SK-N-SH treated with all-trans-retinoic acid at 6 μM for 48 hours (cell line): ENCODE results near the gene TMEM150B.

Source experiments
- ATAC-seq: fragments of 200-7000 bp; cut with Tn5 transposase; 3 replicates; pipeline ENCODE4 v1.9.1; 2020; ENCODE audit warnings: mild to moderate bottlenecking, moderate library complexity
- ARNTL ChIP-seq: fragments of 450-650 bp; formaldehyde crosslinking; IDR thresholded peaks from 2 replicates; pipeline ENCODE4 v1.5.0; 2020; ENCODE audit warnings: low read depth, mild to moderate bottlenecking, moderate library complexity, borderline replicate concordance
- BACH2 ChIP-seq: fragments of 250-450 bp; sonication (Bioruptor Pico); IDR thresholded peaks from 2 replicates; pipeline ENCODE4 v1.9.0; 2021; ENCODE audit warnings: mild to moderate bottlenecking, borderline replicate concordance
- CSDC2 ChIP-seq: fragments of 250-450 bp; sonication (Bioruptor Pico); IDR thresholded peaks from 2 replicates; pipeline ENCODE4 v1.5.0; 2020; ENCODE audit warnings: mild to moderate bottlenecking, moderate library complexity
- ESRRG ChIP-seq: fragments of 250-450 bp; sonication (Bioruptor Pico); IDR thresholded peaks from 2 replicates; pipeline ENCODE4 v1.6.1; 2021; ENCODE audit warnings: mild to moderate bottlenecking
- GLIS3 ChIP-seq: fragments of 250-450 bp; sonication (Bioruptor Pico); IDR thresholded peaks from 2 replicates; pipeline ENCODE4 v1.5.0; 2020; ENCODE audit warnings: mild to moderate bottlenecking, moderate library complexity
- ISL1 ChIP-seq: fragments of 250-450 bp; sonication (Bioruptor Pico); IDR thresholded peaks from 2 replicates; pipeline ENCODE4 v2.1.2; 2022; ENCODE audit warnings: mild to moderate bottlenecking, moderate library complexity
- OSR1 ChIP-seq: fragments of 250-450 bp; sonication (Bioruptor Pico); IDR thresholded peaks from 2 replicates; pipeline ENCODE4 v1.8.0; 2022; ENCODE audit warnings: moderate library complexity, mild to moderate bottlenecking, inconsistent platforms
- PPARA ChIP-seq: fragments of 250-450 bp; sonication (Bioruptor Pico); IDR thresholded peaks from 2 replicates; pipeline ENCODE4 v1.5.0; 2020; ENCODE audit warnings: mild to moderate bottlenecking, borderline replicate concordance
- TCF4 ChIP-seq: fragments of 250-450 bp; sonication (Bioruptor Pico); IDR thresholded peaks from 2 replicates; pipeline ENCODE4 v1.8.0; 2021; ENCODE audit warnings: mild to moderate bottlenecking, moderate library complexity, borderline replicate concordance
- TOX ChIP-seq: fragments of 250-450 bp; sonication (Bioruptor Pico); IDR thresholded peaks from 2 replicates; pipeline ENCODE4 v1.8.0; 2021; ENCODE audit warnings: mild to moderate bottlenecking, moderate library complexity, borderline replicate concordance
- ZC3H10 ChIP-seq: fragments of 250-450 bp; sonication (Bioruptor Pico); IDR thresholded peaks from 2 replicates; pipeline ENCODE4 v1.5.1; 2021; ENCODE audit warnings: mild to moderate bottlenecking, moderate library complexity
- ZFP3 ChIP-seq: fragments of 250-450 bp; sonication (Bioruptor Pico); IDR thresholded peaks from 2 replicates; pipeline ENCODE4 v1.5.0; 2020; ENCODE audit warnings: mild to moderate bottlenecking, moderate library complexity
- ZFP30 ChIP-seq: fragments of 450-650 bp; formaldehyde crosslinking; IDR thresholded peaks from 2 replicates; pipeline ENCODE4 v1.5.0; 2022; ENCODE audit warnings: mild to moderate bottlenecking, moderate library complexity
- ZNF70 ChIP-seq: fragments of 450-650 bp; formaldehyde crosslinking; IDR thresholded peaks from 2 replicates; pipeline ENCODE4 v1.5.0; 2020; ENCODE audit warnings: mild to moderate bottlenecking, moderate library complexity
- ZNF8 ChIP-seq: fragments of 450-650 bp; formaldehyde crosslinking; IDR thresholded peaks from 2 replicates; pipeline ENCODE4 v1.5.0; 2020; ENCODE audit warnings: mild to moderate bottlenecking, moderate library complexity
- TF ChIP-seq, protein P1 (sequence below): fragments of 250-450 bp; sonication (Bioruptor Pico); IDR thresholded peaks from 2 replicates; pipeline ENCODE4 v1.5.1; 2020; ENCODE audit warnings: low read depth, mild to moderate bottlenecking, moderate library complexity
- TF ChIP-seq, protein P2 (sequence below): fragments of 250-450 bp; sonication (Bioruptor Pico); IDR thresholded peaks from 2 replicates; pipeline ENCODE4 v1.8.0; 2021; ENCODE audit warnings: low read depth, mild to moderate bottlenecking, moderate library complexity, borderline replicate concordance
- TF ChIP-seq, protein P3 (sequence below): fragments of 250-450 bp; sonication (Bioruptor Pico); IDR thresholded peaks from 2 replicates; pipeline ENCODE4 v1.5.1; 2021; ENCODE audit warnings: mild to moderate bottlenecking, moderate library complexity
- TF ChIP-seq, protein P4 (sequence below): fragments of 250-450 bp; sonication (Bioruptor Pico); IDR thresholded peaks from 2 replicates; pipeline ENCODE4 v1.8.0; 2020; ENCODE audit warnings: mild to moderate bottlenecking, moderate library complexity, borderline replicate concordance
- TF ChIP-seq, protein P5 (sequence below): fragments of 250-450 bp; sonication (Bioruptor Pico); IDR thresholded peaks from 2 replicates; pipeline ENCODE4 v1.5.0; 2020; ENCODE audit warnings: mild to moderate bottlenecking, moderate library complexity

TMEM150B gene

DNA sequence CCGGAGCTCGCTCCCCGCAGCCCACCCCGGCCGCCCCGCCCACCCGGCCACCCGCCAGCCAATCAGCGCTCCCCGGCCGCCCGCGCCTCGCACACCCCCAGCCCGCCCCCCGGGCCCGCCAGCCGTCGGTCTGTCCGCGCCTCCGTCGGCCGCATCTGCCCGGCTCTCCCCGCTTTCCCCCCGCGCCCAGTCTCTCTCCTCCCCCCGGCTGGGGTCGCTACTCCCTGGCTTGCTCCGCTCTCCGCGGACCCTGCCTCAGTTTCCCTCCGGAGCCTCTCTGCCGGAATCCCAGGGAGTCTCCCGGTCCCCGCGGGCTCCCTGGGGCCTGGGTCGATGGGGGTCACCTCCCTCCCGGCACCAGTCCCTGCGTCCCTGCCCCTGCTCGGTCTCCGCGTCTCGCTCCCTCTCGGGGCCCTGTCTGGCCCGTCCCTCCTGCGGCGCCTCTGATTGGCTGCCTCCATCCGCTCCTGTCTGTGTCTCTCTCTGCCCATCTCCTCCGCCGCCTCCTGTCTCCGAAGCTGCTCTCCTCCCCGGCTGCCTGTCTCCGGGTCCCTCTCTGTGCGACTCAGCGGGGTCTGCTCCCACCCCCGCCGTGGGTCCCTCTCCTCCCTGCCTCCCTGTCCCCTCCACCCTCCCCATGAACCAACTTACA lies 44.6 kb upstream of the TMEM150B start:
- peak; percentile 90 for ATAC-seq
- no peak for TF ChIP-seq ZFP3 (CRISPR knock-in tag)

DNA sequence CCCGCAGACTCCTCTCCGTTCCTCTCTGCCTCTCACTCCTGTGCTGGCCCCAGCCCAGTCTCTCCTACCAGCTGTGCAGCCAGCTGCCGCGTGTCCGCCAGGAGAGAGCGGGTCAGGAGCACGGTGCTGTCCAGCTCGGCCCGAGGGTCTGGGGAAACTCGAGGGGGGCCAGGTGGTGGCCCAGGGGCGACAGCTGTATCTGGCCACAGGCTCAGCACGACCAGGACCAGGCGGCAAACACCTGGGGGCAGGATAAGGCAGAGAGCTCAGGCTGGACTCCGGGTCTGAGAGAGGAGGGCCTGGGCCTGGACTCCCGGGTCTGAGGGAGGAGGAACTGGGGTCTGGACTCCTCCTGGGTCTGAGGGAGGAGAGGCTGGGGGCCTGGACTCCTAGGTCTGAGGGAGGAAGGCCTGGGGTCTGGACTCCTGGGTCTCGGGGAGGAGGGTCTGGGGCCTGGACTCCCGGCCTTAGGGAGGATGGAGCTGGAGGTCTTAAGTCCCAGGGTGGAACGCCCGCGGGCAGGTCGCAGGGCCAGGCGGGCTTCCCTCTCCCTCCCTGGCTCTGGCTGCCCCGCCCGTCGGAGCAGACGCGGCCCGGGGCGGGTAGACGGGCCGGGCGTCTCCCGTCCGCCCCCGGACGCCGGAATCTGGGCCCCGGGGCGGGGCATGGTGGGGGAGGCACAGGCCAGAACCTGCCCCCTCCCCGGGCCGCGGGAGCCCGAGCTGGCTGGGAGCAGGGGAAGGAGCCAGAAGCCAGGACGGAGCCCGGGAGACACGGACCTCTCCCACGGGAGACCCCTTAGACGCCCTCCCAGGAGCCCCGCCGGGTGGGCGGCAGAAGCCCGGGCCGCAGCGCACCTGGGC lies 43.8 kb upstream of the TMEM150B start:
- ATAC-seq, result peak; percentile 32
- TF ChIP-seq ZNF70 (no peak), ESRRG (CRISPR knock-in tag) (no peak), ARNTL (no peak), ZC3H10 (CRISPR knock-in tag) (no peak), ZFP3 (CRISPR knock-in tag) (no peak), GLIS3 (CRISPR knock-in tag) (no peak), PPARA (CRISPR knock-in tag) (no peak), TCF4 (CRISPR knock-in tag) (no peak), BACH2 (CRISPR knock-in tag) (no peak)
- TF ChIP-seq, protein P1, sequence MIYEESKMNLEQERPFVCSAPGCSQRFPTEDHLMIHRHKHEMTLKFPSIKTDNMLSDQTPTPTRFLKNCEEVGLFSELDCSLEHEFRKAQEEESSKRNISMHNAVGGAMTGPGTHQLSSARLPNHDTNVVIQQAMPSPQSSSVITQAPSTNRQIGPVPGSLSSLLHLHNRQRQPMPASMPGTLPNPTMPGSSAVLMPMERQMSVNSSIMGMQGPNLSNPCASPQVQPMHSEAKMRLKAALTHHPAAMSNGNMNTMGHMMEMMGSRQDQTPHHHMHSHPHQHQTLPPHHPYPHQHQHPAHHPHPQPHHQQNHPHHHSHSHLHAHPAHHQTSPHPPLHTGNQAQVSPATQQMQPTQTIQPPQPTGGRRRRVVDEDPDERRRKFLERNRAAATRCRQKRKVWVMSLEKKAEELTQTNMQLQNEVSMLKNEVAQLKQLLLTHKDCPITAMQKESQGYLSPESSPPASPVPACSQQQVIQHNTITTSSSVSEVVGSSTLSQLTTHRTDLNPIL (CRISPR knock-in tag), result no peak
- TF ChIP-seq, protein P2, sequence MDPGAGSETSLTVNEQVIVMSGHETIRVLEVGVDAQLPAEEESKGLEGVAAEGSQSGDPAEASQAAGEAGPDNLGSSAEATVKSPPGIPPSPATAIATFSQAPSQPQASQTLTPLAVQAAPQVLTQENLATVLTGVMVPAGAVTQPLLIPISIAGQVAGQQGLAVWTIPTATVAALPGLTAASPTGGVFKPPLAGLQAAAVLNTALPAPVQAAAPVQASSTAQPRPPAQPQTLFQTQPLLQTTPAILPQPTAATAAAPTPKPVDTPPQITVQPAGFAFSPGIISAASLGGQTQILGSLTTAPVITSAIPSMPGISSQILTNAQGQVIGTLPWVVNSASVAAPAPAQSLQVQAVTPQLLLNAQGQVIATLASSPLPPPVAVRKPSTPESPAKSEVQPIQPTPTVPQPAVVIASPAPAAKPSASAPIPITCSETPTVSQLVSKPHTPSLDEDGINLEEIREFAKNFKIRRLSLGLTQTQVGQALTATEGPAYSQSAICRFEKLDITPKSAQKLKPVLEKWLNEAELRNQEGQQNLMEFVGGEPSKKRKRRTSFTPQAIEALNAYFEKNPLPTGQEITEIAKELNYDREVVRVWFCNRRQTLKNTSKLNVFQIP (CRISPR knock-in tag), result no peak
- TF ChIP-seq, protein P3, sequence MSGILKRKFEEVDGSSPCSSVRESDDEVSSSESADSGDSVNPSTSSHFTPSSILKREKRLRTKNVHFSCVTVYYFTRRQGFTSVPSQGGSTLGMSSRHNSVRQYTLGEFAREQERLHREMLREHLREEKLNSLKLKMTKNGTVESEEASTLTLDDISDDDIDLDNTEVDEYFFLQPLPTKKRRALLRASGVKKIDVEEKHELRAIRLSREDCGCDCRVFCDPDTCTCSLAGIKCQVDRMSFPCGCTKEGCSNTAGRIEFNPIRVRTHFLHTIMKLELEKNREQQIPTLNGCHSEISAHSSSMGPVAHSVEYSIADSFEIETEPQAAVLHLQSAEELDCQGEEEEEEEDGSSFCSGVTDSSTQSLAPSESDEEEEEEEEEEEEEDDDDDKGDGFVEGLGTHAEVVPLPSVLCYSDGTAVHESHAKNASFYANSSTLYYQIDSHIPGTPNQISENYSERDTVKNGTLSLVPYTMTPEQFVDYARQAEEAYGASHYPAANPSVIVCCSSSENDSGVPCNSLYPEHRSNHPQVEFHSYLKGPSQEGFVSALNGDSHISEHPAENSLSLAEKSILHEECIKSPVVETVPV, result no peak
- TF ChIP-seq, protein P4, sequence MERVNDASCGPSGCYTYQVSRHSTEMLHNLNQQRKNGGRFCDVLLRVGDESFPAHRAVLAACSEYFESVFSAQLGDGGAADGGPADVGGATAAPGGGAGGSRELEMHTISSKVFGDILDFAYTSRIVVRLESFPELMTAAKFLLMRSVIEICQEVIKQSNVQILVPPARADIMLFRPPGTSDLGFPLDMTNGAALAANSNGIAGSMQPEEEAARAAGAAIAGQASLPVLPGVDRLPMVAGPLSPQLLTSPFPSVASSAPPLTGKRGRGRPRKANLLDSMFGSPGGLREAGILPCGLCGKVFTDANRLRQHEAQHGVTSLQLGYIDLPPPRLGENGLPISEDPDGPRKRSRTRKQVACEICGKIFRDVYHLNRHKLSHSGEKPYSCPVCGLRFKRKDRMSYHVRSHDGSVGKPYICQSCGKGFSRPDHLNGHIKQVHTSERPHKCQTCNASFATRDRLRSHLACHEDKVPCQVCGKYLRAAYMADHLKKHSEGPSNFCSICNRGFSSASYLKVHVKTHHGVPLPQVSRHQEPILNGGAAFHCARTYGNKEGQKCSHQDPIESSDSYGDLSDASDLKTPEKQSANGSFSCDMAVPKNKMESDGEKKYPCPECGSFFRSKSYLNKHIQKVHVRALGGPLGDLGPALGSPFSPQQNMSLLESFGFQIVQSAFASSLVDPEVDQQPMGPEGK (CRISPR knock-in tag), result no peak
- TF ChIP-seq, protein P5, sequence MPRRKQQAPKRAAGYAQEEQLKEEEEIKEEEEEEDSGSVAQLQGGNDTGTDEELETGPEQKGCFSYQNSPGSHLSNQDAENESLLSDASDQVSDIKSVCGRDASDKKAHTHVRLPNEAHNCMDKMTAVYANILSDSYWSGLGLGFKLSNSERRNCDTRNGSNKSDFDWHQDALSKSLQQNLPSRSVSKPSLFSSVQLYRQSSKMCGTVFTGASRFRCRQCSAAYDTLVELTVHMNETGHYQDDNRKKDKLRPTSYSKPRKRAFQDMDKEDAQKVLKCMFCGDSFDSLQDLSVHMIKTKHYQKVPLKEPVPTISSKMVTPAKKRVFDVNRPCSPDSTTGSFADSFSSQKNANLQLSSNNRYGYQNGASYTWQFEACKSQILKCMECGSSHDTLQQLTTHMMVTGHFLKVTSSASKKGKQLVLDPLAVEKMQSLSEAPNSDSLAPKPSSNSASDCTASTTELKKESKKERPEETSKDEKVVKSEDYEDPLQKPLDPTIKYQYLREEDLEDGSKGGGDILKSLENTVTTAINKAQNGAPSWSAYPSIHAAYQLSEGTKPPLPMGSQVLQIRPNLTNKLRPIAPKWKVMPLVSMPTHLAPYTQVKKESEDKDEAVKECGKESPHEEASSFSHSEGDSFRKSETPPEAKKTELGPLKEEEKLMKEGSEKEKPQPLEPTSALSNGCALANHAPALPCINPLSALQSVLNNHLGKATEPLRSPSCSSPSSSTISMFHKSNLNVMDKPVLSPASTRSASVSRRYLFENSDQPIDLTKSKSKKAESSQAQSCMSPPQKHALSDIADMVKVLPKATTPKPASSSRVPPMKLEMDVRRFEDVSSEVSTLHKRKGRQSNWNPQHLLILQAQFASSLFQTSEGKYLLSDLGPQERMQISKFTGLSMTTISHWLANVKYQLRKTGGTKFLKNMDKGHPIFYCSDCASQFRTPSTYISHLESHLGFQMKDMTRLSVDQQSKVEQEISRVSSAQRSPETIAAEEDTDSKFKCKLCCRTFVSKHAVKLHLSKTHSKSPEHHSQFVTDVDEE, result no peak

DNA sequence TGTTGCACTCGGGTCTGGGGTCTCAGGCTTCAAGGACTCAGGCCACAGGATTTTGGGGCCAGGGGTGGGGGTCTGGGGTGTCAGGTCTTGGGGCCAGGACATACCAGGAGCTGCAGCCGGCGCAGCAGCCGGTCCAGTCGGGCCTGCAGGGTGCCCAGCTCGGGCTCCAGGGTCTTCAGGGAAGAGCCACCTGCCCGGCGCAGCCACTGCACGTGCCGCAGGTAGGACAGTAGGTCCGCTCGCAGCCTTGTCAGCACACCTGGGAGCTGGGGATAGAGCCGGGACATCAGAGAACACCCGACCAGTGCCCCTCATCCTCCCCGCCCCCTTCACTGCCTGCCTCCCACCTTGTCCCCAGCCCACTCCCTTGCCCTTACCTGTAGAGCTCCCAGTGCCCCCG lies 43.0 kb upstream of the TMEM150B start:
- ATAC-seq, result no peak
- TF ChIP-seq CSDC2 (CRISPR knock-in tag), result no peak
- TF ChIP-seq PPARA (CRISPR knock-in tag), result no peak
- no peak for TF ChIP-seq ISL1
- TF ChIP-seq OSR1 (CRISPR knock-in tag), result no peak
- no peak for TF ChIP-seq ZNF8
- no peak for TF ChIP-seq ARNTL
- TF ChIP-seq ZFP30 (CRISPR knock-in tag), result no peak
- TF ChIP-seq, protein P2 (CRISPR knock-in tag), result no peak
- TF ChIP-seq TCF4 (CRISPR knock-in tag), result no peak
- TF ChIP-seq TOX (CRISPR knock-in tag), result no peak
- no peak for TF ChIP-seq ZC3H10 (CRISPR knock-in tag)
- TF ChIP-seq ZNF70, result no peak
- TF ChIP-seq ZFP3 (CRISPR knock-in tag), result no peak
- no peak for TF ChIP-seq ESRRG (CRISPR knock-in tag)
- no peak for TF ChIP-seq BACH2 (CRISPR knock-in tag)
